HG03060 (cell line): ENCODE results near the gene ACOX3.
"Not testable (repeated sequence)": the region's sequence is repeated elsewhere in the genome, so short reads cannot be mapped to it uniquely, and the experiment has no call there.

Source experiments
- ATAC-seq: cut with Tn5 transposase; IDR thresholded peaks from one replicate; pipeline ENCODE4 v1.9.1; 2021; ENCODE audit warnings: low read depth, moderate number of reproducible peaks; ENCODE audit not compliant: unreplicated experiment

Gene ACOX3

GRCh38 chr4:8391071-8391470 is 49.5 kb downstream of the ACOX3 start:
- ATAC-seq: no peak

DNA sequence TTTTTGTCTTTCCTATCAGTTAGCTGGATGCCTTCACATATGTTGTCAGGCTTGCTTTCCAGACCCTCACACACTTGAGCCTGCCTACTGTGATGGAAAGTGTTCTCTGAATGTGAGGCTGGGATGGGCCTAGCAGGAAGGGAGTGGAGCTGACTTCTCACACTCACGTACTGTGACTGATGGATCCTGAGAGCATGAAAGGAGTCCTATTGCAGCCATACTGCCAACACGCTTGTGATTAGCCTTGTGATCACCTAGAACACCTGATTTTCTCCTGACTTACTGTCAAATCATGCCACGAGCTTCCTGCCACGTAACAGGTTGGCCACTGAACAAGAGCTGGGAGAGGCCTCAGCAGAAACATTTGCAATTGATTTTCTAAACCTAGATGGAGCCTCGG is 49.9 kb downstream of the ACOX3 start:
- ATAC-seq: no peak

DNA sequence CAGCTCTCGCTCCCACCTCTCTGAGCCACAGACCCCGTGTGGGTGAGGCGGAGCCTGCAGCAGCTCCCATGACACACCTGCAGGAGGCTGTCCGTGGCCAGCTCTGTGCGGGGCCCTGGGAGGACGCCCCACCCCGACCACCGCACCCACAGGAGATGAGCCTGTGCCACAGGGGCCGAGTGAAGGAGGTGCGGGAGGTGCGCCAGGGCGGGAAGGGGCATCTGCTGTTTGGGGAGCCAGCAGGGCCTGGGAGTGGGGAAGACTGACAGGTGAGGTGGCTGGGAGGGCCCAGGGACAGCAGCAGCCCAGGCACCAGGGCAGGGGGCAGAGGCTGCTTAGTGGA is 52.0 kb downstream of the ACOX3 start:
- ATAC-seq: no peak

- no peak for ATAC-seq
Observed at GRCh38 chr4:8387615-8388527, 52.7 kb downstream of the ACOX3 start.

- ATAC-seq: no peak
Observed at GRCh38 chr4:8387194-8387593, 53.3 kb downstream of the ACOX3 start.

DNA sequence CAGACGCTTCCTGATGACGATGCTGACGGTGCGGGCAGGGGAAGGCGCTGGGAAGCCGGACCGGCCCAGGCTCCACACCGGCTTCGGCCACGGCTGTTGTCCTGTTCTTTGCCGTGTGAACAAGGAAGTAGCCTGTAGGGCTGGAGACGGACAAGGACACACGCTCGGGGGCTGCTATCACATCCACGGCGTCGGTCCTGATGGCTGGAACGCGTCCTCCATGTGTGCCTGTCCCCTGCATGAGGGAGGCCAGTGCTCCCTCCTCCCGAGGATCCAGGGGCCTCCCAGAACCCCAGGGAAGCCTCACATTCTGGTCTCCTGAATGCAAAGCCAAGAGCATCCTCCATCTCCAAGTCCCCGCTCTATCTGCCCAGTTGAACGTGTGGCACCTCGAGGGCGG is 53.8 kb downstream of the ACOX3 start:
- ATAC-seq: no peak

- not testable (repeated sequence) for ATAC-seq
Observed at GRCh38 chr4:8386131-8386530, 54.4 kb downstream of the ACOX3 start.

DNA sequence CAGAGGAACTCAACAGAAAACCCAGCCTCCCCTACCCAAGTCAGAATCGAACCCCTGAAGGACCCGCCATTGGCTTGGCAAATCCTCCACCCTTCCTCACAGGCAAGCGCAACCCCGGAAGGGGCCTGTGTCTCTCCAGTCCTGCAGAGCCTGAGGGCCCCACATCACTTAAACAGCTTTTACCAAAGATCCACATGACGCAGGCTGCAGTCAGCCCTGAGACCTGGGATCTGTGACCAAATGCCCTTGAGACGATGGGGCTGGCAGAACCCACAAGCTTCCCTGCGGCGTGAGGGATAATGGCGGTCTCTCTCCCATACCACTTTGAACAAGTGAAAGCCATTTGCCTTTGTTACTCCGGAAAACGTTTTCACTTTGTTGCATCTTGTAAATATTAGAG is 54.9 kb downstream of the ACOX3 start:
- ATAC-seq: no peak

- no peak for ATAC-seq
Observed at GRCh38 chr4:8385106-8385505, 55.4 kb downstream of the ACOX3 start.

DNA sequence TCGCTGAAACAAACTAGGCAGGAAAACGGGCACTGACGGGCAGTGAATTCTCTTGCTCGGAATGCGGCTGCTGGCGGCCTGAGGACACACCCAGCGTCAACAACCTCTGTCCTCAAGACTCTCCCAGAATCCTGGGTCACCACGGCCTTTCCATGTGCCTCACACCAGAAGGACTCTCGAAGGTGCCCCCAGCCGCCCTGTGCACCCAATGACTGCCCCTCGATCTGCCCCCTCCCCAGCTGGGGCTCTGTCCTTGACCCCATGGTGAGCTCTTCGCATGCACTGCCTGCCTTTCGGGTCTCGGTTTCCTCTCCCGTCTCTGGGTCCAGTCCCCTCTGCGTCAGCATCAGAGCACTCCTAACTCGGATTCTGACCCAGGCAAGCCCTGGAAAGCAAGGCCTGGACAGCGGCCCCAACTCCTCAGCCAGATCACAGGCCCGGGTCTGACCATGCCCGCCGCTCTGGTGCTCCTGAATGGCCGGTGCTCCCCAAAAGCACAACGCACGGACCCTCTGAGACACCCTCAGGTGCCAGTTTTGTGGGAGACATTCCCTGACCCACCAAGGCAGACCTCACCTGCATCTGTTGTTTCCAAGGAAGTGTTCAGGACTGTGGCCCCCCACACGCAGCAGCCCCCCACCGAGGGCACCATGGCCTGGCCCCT is 56.0 kb downstream of the ACOX3 start:
- no peak for ATAC-seq

- ATAC-seq: no peak
Observed at GRCh38 chr4:8383451-8384160, 56.9 kb downstream of the ACOX3 start.

DNA sequence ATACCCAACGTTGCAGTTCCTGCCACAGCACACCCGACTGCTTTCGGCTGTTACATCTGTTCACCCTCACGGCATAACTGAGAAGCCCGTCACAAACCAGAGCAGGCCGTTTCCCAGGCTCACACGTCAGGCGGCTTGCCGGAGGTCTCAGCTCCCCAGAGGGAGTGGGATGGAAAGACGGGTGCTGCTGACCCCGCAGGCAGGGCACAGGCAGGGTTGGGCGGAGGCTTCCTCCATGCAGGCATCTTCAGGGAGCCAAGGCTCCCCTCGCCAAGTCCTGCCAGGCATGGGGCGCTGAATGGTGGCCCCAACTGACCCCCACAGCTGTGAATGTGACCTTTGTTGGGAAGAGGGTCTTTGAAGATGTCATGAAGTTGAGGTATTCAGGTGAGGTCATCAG is 57.5 kb downstream of the ACOX3 start:
- ATAC-seq: no peak

GRCh38 chr4:8381814-8382581 is 58.5 kb downstream of the ACOX3 start:
- no peak for ATAC-seq

DNA sequence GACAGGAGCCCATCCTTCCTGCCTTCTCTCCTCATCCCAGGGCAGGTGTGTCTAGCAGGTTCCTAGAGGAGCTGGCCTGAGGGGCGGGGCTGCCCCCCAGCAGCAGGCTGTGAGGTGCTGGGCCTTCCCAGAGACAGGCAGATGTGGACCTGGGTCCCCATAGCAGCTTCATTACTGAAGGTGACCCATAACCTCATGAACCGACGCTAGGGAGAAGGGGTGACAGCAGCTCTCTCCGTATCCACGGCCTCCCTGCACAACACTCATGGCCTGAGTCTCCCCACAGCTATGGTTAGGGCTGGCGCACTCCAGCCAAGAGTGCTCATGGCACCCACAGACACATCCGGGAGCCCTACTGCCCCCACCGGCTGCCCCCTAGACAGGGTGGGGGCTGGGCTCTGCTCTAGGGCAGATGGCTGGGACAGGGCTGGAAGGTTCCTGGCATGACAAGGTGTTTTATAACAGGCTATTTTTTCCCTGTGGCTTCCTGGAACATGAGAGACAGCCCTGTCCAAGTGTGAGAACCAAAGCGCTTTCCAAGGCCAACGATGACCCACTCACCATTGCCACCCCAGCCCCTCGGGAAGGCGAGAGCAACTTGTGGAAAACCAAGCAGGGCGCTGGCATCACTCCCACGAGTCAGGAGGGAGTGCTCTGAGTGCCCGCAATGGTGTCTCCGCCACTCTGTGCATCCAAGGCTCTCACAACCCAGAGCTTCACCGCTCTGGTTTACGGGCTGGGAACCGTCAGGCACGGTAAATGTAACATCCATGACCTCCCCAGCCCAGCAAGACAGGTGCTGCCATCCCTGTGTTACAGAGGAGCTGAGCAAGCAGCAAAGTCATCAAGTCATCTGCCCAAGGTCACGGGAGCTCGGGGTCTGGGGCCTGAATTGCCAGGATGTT is 59.8 kb downstream of the ACOX3 start:
- no peak for ATAC-seq

DNA sequence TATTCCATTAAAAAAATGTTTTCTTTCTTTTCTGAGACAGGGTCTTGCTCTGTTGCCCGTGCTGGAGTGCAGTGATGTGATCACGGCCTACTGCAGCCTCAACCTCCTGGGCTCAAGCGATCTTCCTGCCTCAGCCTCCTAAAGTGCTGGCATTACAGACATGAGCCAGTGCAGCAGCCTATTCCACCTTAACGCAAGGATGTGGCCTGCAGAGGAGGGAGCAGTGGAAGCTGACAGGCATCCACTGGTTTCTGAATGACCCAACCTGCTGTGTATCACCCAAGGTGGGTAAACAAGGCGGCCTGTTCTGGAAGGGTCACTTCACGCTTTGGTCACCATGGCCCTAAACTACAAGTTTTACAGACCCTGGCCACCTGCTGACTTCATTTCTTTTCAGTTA is 60.8 kb downstream of the ACOX3 start:
- no peak for ATAC-seq

- no peak for ATAC-seq
Observed at GRCh38 chr4:8379281-8379680, 61.2 kb downstream of the ACOX3 start.

GRCh38 chr4:8378776-8379175 is 61.7 kb downstream of the ACOX3 start:
- no peak for ATAC-seq

- ATAC-seq: no peak
Observed at GRCh38 chr4:8378101-8378724, 62.3 kb downstream of the ACOX3 start.
